HG03439 (cell line): ENCODE results near the gene THBS4.
A peak's percentile ranks its signal among the peaks of the same experiment; 100 is the strongest.
"Not testable (repeated sequence)": the region's sequence is repeated elsewhere in the genome, so short reads cannot be mapped to it uniquely, and the experiment has no call there.

ENCODE experiments used
- ATAC-seq: cut with Tn5 transposase; IDR thresholded peaks from one replicate; pipeline ENCODE4 v1.9.1; 2021; ENCODE audit warnings: mild to moderate bottlenecking, moderate library complexity; ENCODE audit not compliant: unreplicated experiment

The THBS4 gene

DNA sequence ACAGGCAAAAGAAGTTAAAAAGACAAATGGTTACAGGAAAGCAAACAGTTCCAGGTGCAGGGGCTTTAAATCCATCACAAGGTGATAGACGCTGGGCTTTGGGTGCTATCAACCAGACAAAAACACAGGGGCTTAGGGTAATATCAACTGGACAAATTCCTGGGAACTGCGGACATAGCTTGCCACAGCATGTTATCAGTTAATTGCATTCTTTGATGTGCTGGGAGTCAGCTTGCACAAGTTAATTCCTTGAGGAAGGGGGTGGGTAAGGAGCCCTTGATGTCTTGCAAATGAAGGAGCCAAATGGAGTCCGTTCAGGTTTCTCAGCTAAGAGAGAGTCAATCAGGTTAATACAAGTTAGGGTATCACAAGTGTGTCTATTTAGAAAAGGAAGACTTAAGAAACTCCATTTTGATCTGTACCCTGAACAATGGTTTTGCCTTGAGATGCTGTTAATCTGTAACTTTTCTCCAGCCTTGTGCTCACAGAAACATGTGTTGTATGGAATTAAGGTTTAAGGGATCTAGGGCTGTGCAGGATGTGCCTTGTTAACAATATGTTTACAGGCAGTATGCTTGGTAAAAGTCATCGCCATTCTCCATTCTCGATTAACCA lies 76.3 kb downstream of the THBS4 start:
- not testable (repeated sequence) for ATAC-seq

- ATAC-seq, result no peak
These were observed 79.7 kb downstream of the THBS4 start for GRCh38 chr5:80114860-80115259.

- no peak for ATAC-seq
These were observed 80.9 kb downstream of the THBS4 start for GRCh38 chr5:80116000-80116399.

- ATAC-seq, result no peak
These were observed 81.3 kb downstream of the THBS4 start for GRCh38 chr5:80116465-80116864.

DNA sequence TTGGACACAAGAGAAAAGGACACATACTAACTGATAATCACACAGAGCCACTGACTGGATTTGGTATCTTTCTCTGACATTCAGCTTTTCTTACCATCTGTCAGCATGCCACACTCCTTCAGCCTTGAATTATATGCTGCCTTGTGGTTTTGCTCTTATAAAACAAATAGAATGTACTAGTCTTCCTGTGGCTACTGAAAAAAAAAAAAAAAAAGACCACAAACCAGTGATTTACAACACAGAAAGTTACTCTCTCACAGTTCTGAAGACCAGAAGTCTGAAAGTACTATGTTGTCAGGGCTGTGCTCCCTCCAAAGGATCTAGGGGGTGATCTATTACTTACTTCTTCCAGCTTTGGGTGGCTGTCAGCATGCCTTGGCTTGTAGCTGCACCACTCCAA lies 82.3 kb downstream of the THBS4 start:
- no peak for ATAC-seq

DNA sequence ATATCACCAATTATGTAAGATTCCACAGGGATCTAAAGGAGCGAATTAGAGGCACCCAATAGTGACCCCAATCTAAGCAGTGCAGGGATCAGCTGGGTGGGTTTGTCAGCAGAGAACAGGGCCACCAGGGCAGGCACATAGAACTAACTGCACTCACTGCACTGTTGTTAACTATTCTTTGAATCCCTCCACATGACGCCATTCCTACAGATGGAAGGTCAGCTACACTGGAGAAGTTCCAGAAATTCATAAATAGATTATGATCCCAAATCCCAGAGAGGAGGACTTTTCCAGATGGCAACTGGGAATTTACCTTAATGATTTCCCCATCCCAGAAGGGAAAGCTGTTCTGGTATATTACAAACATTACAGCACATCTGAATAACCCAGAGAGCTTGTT lies 84.2 kb downstream of the THBS4 start:
- no peak for ATAC-seq

DNA sequence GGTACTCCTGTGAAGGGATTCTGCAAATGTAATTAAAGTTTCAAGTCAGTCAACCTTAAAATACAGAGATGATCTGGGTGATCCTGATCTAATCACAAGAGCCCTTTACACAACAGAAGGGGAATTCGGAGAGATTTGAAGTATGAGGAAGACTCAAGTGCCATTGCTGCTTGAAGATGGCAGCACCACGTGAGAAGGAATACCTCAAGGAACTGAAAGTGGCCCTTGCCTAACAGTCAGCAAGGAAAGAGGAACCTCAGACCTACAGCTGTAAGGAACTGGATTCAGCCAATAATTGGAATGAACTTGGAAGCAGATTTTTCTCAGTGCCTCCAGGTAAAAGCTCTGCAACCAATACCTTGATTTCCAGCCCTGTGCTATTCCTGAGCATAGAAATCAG lies 87.4 kb downstream of the THBS4 start:
- ATAC-seq, result no peak

DNA sequence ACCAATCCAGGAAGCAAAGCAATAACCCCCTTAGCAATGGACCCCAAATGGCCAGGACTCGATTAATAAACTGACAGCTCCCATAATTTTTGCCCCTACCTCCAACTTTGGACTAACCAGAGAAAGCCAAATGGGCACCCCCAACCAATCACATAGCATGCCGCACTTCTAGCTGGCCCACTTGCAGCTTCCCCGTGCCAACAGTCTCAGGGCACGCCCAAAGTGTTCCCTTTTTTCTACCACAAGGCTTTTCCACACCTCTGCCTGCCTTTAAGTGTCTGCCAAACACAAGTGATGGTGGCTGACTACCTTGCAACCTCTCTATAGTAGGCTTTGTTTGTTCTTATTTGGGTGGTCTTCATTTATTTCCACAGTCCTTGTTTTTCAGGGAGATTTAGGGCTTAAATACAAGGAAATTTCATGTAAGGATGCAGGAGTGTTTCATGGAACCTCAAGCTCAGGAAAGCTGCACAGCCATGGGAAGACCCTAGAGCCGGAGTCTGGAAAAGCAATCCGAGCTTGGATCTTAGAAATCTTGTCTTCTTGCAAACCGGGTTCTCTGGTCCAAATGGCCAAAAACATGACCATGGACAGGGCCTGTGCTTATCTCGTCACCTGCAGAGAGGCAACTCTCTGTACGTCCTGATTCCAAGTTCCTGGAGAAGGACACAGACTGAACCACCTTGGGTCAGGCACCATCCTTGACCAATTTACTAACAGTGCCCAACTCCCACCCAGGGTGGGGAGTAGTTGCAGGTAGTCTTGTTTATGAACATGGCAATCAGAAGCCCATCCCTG lies 89.2 kb downstream of the THBS4 start:
- ATAC-seq, result no peak

GRCh38 chr5:80125022-80125961 lies 90.1 kb downstream of the THBS4 start:
- peak; percentile 61 for ATAC-seq

- peak; percentile 61 for ATAC-seq
These were observed 90.9 kb downstream of the THBS4 start for GRCh38 chr5:80125962-80126480.

DNA sequence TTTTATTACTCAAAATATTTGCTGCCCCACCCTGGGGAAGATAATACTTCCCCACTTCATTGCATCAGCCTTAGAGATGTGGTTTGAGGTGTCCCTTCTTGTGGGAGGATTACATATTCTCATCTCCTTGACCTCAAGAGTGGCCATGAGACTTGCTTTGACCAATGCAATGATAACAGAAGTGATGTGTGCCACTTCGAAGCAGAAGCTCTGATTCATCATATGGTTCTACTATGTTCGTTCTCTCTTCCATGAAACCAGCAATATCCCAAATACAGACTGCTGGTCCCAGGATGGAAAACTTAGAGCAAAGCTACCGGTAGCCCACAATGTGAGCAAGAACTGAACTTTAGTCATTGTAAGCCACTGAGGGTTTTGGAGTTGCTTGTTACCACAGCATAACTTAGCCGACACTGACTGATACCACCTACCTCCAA lies 92.0 kb downstream of the THBS4 start:
- ATAC-seq, result no peak

- no peak for ATAC-seq
These were observed 93.0 kb downstream of the THBS4 start for GRCh38 chr5:80128141-80128540.

GRCh38 chr5:80129146-80129545 lies 94.0 kb downstream of the THBS4 start:
- no peak for ATAC-seq
